GM21737 (cell line): ENCODE data around the gene REG3A.

Experiments
- ATAC-seq: cut with Tn5 transposase; IDR thresholded peaks from one replicate; pipeline ENCODE4 v1.9.1; 2021; ENCODE audit warnings: mild to moderate bottlenecking, moderate library complexity; ENCODE audit not compliant: unreplicated experiment

The REG3A gene

GRCh38 chr2:79122676-79123075 is 36.9 kb downstream of the REG3A start:
- no peak for ATAC-seq

DNA sequence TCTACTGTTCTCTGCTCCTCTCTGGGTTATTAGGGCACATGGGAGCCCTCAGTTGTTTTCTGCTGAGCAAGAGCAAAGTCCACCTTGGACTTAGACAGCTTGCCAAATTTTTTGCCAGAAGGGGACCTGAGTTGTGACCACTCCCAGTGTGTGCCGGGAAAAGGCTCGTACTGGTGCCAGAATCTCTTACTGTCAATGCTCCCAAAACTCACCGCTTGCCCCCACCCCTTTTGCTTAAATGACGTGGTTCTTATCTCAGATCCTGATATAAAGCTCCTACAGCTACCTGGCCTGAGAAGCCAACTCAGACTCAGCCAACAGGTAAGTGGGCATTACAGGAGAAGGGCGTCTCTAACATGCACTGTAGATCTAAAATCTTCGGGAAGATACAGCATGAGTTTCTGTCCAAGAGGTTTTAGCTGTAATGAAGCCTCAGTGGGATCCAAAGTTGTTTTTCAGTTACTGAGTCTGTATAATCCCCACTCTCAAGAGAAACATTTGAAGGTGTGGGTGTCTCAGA is 39.3 kb downstream of the REG3A start, which contains the start of gene REG1A:
TSS of gene REG1A (plus strand) at position 295 of the 520 bp plus-strand sequence. CDS start 374 bp downstream, outside the sequence.
- ATAC-seq = no peak

GRCh38 chr2:79116997-79117928 is 42.3 kb downstream of the REG3A start:
- no peak for ATAC-seq

GRCh38 chr2:79114797-79115494 is 44.6 kb downstream of the REG3A start:
- ATAC-seq = no peak

DNA sequence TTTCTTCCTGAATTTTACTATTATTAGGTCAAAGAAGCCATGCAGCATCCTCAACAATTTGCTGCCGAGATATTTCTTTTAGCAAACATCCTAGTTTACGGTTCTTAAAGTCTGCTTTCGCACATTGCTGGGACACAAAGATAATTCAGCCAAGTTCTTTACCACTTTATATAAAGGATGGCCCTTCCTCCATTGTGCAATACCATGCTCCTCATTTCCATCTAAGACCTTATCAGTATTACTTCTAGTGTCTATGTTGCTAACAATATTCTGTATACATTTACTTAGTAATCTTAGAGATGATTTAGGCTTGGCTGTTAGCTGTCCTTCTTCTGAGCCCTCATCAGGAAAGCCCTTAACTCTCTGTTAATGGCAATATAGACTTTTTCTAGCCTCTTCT is 47.3 kb downstream of the REG3A start:
- no peak for ATAC-seq
